HG03469 (cell line): ENCODE measurements around the gene GALNT9.
"Not testable (repeated sequence)": the region's sequence is repeated elsewhere in the genome, so short reads cannot be mapped to it uniquely, and the experiment has no call there.

ENCODE experiments used
- ATAC-seq: cut with Tn5 transposase; IDR thresholded peaks from one replicate; pipeline ENCODE4 v1.9.1; 2021; ENCODE audit warnings: mild to moderate bottlenecking, moderate library complexity, moderate number of reproducible peaks; ENCODE audit not compliant: unreplicated experiment

GALNT9 gene

DNA sequence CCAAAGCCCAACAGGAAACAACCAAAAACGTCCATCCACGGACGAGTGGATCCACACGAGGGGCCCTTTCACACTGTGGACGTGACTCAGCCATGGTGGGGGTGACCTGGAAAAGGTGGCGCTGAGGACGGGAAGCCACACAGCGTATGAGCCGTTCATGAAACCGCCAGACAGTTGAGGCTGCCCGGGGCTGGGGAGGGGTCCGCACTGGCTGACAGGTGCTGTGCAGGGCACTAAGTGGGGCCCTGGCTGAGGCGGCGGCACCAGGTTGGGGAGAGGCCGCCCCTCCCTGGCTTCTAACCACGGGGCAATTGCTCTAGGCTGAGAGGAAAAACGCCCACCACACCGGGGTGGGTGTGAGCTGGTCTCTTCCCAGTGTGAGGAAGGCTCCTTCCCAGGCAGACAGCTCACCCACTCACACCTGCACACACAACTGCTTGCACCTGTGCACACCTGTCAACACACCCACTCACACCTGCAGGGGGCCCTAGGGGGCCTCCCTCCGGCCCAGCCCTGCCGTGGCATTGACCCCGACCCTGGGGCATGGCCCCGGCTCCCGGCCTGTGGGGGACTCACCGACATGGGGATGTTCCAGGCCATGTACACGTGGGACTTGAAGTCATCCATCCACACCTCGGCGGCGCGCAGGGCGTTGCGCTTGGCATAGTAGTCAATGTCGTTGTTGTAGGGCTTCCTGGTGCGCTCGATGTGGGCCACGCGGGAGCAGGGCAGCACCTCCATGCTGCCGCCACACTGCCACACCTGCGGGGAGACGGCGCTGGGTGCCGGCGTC is 126.3 kb downstream of the GALNT9 start:
- no peak for ATAC-seq

- ATAC-seq, result no peak
Observed at GRCh38 chr12:132201391-132202120, 127.8 kb downstream of the GALNT9 start.

DNA sequence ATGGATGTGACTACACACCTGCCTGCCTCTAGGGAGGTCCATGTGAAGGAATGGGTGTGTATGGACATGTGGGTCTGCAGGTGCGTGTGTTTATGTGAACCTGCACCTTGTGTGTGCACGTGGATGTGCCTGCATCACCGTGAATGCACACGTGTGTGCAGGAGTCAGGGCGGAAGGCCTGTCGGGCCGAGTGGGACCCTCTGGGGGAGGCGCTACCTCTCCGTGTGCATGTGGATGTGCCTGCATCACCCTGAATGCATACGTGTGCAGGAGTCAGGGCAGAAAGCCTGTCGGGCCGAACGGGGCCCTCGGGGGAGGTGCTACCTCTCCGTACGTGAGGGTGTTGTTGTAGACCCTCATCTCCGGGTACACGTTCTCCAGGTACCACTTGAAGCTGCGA is 128.6 kb downstream of the GALNT9 start:
- no peak for ATAC-seq

DNA sequence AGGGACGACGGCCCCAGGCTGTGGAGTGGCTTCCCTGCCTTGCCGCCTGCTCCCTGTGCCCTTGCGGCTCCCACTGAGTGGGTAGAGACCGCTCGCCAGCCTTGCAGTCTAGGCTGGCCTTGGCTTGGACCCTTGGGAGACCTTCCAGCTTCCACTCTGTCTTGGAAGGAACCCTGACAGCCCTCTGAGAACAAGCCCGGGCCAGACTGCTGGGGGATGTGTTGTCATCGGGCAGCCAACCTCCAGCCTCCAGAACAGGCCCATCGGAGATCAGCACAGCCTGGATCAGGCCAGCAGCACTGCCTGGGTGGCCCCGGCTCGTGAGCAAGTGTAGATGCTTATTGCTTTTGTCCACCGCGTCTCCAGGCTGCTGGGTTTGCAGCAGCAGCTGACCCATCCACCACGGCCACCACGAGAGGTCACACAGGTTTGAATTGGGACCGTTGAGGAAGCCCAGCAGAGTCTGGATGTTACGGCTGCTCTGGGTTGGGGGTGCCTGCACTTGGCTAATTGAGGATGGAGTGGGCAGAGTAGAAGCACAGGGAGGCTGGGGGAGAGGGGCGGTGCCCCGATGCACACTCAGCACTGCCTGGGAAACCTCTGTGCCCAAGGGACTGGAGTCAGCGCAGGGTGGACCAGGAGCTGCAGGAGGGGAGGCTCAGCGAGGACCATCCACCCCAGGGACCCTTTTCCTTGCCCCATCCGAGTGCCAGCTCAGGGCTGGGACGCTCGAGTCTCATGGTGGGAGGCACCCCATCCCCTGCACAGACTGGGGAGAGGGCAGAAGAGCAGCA is 129.7 kb downstream of the GALNT9 start:
- ATAC-seq, result no peak

DNA sequence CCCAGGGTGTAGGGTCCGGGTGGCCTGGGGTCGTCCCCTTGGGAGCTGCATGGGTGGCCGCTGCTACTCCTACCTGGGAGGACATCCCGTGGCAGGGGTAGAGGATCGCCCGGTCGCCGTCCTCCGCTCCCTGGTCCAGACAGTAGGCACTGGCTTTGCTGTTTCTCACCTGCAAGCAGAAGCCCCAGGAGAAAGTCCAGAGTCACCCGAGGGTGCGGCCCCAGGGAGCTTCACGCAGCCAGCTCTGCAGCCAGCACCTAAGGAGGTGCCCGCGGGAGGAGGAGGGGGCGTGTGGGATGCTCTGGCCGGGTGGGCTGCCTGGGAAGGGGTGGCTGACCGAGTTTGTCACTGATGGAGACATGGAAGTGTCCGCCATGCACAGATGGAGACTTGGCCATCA is 130.3 kb downstream of the GALNT9 start:
- no peak for ATAC-seq

GRCh38 chr12:132197581-132198354 is 131.6 kb downstream of the GALNT9 start:
- no peak for ATAC-seq

GRCh38 chr12:132196873-132197390 is 132.5 kb downstream of the GALNT9 start:
- ATAC-seq, result no peak

GRCh38 chr12:132196038-132196872 is 133.1 kb downstream of the GALNT9 start:
- ATAC-seq, result no peak

DNA sequence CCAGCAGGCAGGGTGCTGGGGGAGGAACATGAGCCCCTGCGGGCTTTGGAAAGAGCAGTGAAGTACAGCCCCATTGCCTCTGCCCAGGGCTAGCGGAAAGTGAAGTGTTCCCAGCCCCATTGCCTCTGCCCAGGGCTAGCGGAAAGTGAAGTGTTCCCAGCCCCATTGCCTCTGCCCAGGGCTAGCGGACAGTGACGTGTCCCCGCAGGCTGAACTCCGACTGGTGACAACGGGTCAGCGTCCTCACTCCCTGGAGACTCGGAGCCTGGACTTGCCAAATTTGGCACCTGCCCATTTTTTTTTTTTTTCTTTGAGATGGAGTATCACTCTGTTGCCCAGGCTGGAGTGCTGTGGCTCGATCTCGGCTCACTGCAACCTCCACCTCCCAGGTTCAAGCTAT is 134.1 kb downstream of the GALNT9 start:
- not testable (repeated sequence) for ATAC-seq

DNA sequence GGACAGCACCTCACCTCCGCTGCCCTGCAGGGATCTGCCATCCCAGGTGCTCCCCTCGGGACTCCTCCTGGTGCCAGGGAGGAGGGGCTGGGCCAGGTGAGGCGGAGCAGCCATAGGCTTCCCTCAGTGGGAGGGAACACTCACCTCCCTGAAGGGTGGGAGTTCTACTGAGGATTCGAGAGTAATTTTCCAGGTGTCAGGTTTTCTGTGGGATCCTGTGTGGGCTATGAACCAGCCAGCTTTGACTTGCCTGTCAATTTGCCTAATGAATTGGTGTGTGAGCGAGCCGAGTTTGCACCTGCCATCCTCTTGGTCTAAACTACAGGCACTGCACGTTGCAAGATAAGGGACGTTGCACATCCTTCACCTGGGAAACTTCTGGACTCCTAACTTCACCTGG is 134.8 kb downstream of the GALNT9 start:
- no peak for ATAC-seq

- ATAC-seq, result no peak
Observed at GRCh38 chr12:132194056-132194455, 135.3 kb downstream of the GALNT9 start.

- ATAC-seq, result no peak
Observed at GRCh38 chr12:132191715-132192553, 137.5 kb downstream of the GALNT9 start.

GRCh38 chr12:132190834-132191500 is 138.4 kb downstream of the GALNT9 start:
- no peak for ATAC-seq

DNA sequence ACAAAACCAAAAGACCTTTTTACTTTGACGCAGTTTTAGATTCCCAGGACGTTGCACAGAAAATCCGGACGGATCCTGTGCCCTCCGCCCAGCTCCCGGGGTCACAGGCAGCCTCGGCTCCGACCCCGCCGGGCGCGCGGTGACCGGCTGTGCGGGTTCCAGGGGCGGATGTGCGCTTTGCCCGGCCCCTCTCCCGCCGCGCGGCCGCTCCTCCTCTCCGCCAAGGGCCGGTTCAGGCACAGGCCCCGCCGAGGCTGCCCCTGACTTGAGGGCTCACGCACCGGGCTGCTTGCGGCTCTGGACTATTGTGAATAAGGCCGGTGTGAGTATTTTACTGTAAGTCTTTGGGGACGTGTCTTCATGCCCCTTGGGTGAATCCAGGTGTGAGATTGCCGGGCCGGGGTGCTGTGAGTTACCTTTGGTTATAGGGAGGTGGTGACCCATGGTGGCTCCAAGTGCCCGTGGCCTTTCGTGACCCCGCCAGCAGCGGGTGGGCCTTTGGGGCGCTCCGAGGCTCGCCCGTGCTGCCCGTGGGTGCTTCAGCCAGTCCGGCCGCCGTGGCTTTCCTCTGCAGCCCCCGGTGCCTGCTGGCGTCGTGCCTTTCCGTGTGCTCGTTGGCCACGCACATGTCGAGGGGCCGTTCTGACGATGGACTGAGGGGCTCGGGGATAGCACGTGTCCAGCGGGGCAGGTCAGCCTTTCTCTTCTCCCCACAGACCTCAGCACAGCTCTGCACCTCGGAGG is 139.2 kb downstream of the GALNT9 start:
- ATAC-seq, result no peak

DNA sequence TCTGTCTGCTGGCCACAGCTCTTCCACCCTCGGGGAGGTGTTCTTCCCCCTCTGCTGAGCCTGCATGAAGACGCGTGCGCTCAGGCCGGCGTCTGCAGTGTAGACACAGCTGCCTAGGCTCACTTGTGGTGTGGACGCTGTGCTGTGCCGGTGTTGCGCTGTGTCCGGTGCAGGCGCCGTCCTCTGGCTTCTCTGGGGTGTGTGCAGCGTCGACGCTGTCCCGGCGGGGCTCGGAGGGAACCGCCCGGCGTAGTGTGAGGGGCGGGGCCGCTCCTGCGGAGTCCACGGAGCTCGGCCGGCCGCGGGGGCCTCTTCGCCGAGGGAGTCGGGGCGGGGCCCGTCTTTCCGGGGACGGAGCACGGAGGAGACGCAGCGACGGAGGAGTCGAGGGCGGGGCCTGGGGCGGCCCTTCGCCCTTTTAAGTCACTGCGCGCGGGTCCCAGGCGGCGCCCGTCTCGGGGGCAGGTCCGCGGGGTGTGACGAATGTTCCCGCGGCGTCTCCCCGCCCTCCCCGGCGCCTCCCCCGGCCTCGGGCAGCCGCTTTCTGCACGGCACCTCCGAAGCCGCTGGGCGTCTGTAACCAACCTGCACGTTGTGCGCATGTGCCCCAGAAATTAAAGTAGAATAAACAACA is 139.9 kb downstream of the GALNT9 start:
- peak; percentile 71 for ATAC-seq

- ATAC-seq, result no peak
Observed at GRCh38 chr12:132188916-132189325, 140.5 kb downstream of the GALNT9 start.

GRCh38 chr12:132188451-132188901 is 140.9 kb downstream of the GALNT9 start:
- ATAC-seq, result no peak
